ENCODE data around the gene FAM185A. TPM values are rescaled to one million over a fixed set of nuclear protein-coding genes. Genes with fewer than 3 reads are reported as not detected.

The FAM185A gene
- total and polyA plus RNA-seq, 7 donors = 5.2 to 11.1 (median 8.6) TPM

- TF ChIP-seq CTCF (IDR thresholded peaks at IDR 0.05) = no peak
- peaks cover 2 to 28% of the 10 kb centered on the region in 2 donors for H3K36me3 ChIP-seq (ENCODE audit: insufficient read depth in 1 of 2, low read depth in 1 of 2)
- WGBS, 3 donors = 81 to 86% (median 84%) methylated on average over 6 of the region's 6 CpGs
- no peaks in the 10 kb centered on the region for H3K27me3 ChIP-seq (ENCODE audit: insufficient read depth in 3 of 3, low read length in 2 of 3)
- no peak for DNase-seq
- no peak overlapping the region for H3K4me3 ChIP-seq
- no peak overlapping the region for H3K27ac ChIP-seq
- intact Hi-C loops (cut with DNase I) = no loop called here
- H3K9me3 ChIP-seq = no peaks in the 10 kb centered on the region
- no peaks in the 10 kb centered on the region for H3K4me1 ChIP-seq
- ATAC-seq = no peak
These were observed 74.8 kb downstream of the FAM185A start for GRCh38 chr7:102823390-102824119.

- Histone ChIP-seq H3K27ac (no peak overlapping the region), H3K27me3 (ENCODE audit: insufficient read depth in 3 of 3, low read length in 2 of 3) (no peaks in the 10 kb centered on the region), H3K9me3 (no peaks in the 10 kb centered on the region), H3K4me1 (no peaks in the 10 kb centered on the region), H3K36me3 (ENCODE audit: insufficient read depth in 1 of 2, low read depth in 1 of 2) (peaks cover 0 to 21% of the 10 kb centered on the region in 2 donors), H3K4me3 (no peak overlapping the region)
- ATAC-seq (no peak), DNase-seq (no peak)
- no peak for TF ChIP-seq CTCF (IDR thresholded peaks at IDR 0.05)
- intact Hi-C loops (cut with DNase I) = no loop called here
- WGBS, 3 donors = 79 to 82% (median 82%) methylated on average over 2 of the region's 2 CpGs
These were observed 79.5 kb downstream of the FAM185A start for GRCh38 chr7:102828286-102828685.

GRCh38 chr7:102829075-102829474 is 80.3 kb downstream of the FAM185A start:
- intact Hi-C loops (cut with DNase I) = no loop called here
- no peaks in the 10 kb centered on the region for H3K9me3 ChIP-seq
- DNase-seq = no peak
- H3K4me1 ChIP-seq = no peaks in the 10 kb centered on the region
- H3K27me3 ChIP-seq (ENCODE audit: insufficient read depth in 3 of 3, low read length in 2 of 3) = no peaks in the 10 kb centered on the region
- no peak overlapping the region for H3K27ac ChIP-seq
- TF ChIP-seq CTCF (IDR thresholded peaks at IDR 0.05) = no peak
- no peak for ATAC-seq
- H3K4me3 ChIP-seq = no peak overlapping the region
- peaks cover 0 to 21% of the 10 kb centered on the region in 2 donors for H3K36me3 ChIP-seq (ENCODE audit: insufficient read depth in 1 of 2, low read depth in 1 of 2)
- WGBS, 3 donors = 96 to 100% (median 99%) methylated on average over 3 of the region's 3 CpGs

- no peak for TF ChIP-seq CTCF (IDR thresholded peaks at IDR 0.05)
- H3K4me3 ChIP-seq = no peak overlapping the region
- H3K27me3 ChIP-seq (ENCODE audit: insufficient read depth in 3 of 3, low read length in 2 of 3) = no peaks in the 10 kb centered on the region
- peaks cover 0 to 21% of the 10 kb centered on the region in 2 donors for H3K36me3 ChIP-seq (ENCODE audit: insufficient read depth in 1 of 2, low read depth in 1 of 2)
- H3K4me1 ChIP-seq = no peaks in the 10 kb centered on the region
- 80 to 89% (median 84%) methylated on average over 2 of the region's 2 CpGs for WGBS, 3 donors
- intact Hi-C loops (cut with DNase I) = no loop called here
- no peak for ATAC-seq
- no peaks in the 10 kb centered on the region for H3K9me3 ChIP-seq
- H3K27ac ChIP-seq = no peak overlapping the region
- DNase-seq = no peak
These were observed 81.4 kb downstream of the FAM185A start for GRCh38 chr7:102830197-102830596.

- no peak for ATAC-seq
- intact Hi-C loops (cut with DNase I) = no loop called here
- H3K4me1 ChIP-seq = peaks cover 18% of the 10 kb centered on the region
- WGBS, 3 donors = 22 to 37% (median 35%) methylated on average over 1 of the region's 1 CpG
- H3K36me3 ChIP-seq (ENCODE audit: insufficient read depth in 1 of 2, low read depth in 1 of 2) = peaks cover 0 to 13% of the 10 kb centered on the region in 2 donors
- H3K27me3 ChIP-seq (ENCODE audit: insufficient read depth in 3 of 3, low read length in 2 of 3) = no peaks in the 10 kb centered on the region
- no peak for DNase-seq
- H3K9me3 ChIP-seq = no peaks in the 10 kb centered on the region
- H3K4me3 ChIP-seq = no peak overlapping the region
- H3K27ac ChIP-seq = no peak overlapping the region
- no peak for TF ChIP-seq CTCF (IDR thresholded peaks at IDR 0.05)
These were observed 83.9 kb downstream of the FAM185A start for GRCh38 chr7:102832674-102833073.

Measured in psoas muscle (tissue), 8 donors.